Stimulated activated CD8-positive, alpha-beta memory T cell treated with anti-CD3 and anti-CD28 coated beads, Interleukin-12 subunit alpha, Interleukin-12 subunit beta, amount 100 ng/mL, for 4 hours (primary cell): ENCODE data around the gene EZH2.

Source experiments
- DNase-seq: peaks from one replicate; pipeline ENCODE4 v3.0.0-alpha.2; 2020; ENCODE audit warnings: low read depth

EZH2 gene

GRCh38 chr7:148898845-148899484, 14.9 kb upstream of the EZH2 start:
- DNase-seq = no peak

- no peak for DNase-seq
Observed at GRCh38 chr7:148894591-148894990, 10.5 kb upstream of the EZH2 start.

DNA sequence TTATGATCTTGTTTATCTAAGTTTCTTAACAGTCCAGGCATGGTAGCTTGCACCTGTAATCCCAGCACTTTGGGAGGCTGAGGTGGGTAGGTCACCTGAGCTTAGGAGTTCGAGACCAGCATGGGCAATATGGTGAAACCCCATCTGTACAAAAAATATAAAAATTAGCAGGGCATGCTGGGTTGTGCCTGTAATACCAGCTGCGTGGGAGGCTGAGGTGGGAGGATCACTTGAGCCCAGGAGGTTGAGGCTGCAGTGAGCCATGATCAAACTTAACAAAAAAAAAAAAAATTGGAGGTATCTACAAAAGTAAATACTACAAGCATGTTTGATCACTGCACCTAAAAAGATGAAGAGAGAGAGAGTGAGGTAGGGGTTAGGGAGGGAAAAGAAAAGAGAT, 9.0 kb upstream of the EZH2 start:
- no peak for DNase-seq

DNA sequence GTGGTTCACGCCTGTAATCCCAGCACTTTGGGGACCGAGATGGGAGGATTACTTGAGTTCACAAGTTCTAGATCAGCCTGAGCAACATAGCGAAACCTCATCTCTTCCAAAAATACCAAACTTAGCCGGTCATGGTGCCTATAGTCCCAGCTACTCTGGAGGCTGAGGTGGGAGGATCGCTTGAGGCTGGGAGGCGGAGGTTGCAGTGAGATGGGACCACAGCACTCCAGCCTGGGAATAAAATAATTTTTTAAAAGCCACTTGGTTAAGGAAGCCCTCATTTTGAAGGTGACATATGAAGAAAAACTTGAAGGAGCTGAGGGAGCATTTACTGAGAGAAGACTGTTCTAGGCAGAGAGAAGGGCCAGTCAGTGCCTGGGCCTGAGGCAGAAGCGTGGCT, 4.2 kb upstream of the EZH2 start:
- DNase-seq = no peak

DNA sequence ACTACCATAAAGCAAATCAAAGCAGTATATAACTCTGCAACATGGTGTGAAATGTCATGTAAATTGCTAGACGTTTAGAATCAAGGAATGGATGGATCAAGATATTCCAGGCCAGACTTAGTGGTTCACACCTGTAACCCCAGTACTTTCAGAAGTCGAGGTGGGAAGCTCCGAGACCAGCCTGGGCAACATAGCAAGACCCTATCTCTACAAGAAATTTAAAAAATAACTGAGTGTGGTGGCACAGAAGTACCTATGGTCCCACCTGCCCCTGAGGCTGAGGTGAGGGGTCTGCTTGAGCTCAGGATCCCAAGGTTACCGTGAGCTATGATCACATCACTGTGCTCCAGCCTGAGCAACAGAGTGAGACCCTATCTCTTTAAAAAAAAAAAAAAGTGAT, 2.8 kb upstream of the EZH2 start:
- no peak for DNase-seq

DNA sequence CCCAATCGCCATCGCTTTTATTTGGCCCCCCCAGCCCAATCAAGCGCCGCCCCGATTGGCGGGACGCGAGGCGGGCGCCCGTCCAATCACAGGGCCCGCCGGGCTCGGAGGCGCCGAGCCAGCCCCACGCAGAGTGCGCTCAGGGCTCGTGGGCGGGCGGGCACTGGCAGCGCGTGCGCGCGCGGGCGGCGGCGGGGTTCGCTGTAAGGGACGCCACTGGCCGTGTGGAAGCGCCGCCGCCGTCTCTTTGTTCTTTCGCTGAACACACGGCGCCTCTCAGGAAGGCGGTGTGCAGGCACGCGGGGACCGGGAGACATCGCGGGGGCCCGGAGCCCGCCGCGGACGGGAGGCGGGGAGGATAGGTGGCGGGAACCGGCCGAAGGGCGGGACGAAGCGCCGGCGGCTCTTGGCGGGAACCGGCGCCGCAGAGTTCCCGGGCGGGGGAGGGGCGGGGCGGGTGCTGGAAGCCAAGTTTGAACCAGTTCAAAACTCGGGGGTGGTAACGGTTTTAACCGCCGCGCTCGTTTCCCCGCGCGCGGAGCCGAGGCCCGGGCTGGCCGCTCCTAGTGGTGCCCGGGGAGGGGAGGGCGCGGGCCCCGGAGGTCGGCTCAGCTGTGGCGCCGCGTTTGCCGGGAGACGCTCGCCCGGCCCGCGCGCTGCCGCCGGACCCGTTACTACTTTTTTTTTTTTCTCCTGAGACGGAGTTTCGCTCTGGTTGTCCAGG, 370 bp upstream of the EZH2 start:
- DNase-seq = peak; percentile 93

GRCh38 chr7:148883266-148884048, 634 bp downstream of the EZH2 start:
- DNase-seq = peak; percentile 29

GRCh38 chr7:148882841-148883265, 1.2 kb downstream of the EZH2 start:
- no peak for DNase-seq

- DNase-seq = no peak
Observed at GRCh38 chr7:148882192-148882591, 1.9 kb downstream of the EZH2 start.

DNA sequence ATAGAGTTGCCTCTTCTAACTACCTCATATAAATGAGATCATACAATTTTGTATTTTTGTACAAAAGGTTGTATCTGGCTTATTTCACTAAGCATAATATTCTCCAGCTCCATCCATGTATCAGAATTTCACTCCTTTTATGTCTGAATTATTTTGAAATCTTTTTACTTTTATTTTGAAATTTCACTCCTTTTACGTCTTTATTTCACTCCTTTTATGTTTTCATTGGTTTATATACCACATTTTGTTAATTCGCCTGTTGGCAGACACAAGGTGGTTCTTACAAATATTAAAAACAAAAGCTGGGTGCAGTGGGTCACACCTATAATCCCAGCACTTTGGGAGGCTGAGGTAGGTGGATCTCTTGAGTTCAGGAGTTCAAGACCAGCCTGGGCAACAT, 5.8 kb downstream of the EZH2 start:
- DNase-seq = no peak

DNA sequence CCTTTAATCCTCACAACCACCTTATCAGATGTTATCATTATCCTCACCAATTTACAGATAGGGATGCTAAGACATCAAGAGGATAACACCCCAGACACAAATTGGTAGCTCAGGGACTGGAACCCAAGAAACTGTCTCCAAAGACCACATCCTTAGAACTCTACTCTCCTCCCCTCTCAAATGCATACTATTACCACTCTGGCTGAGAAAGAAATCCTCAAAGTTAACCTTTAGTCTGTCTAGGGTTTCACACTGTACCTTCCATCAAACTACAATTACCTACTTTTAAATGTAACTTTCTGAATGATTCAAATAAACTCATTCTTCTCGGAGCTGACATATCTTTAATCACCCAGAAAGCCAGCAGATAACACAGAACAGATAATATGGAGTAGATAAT, 6.6 kb downstream of the EZH2 start:
- no peak for DNase-seq

DNA sequence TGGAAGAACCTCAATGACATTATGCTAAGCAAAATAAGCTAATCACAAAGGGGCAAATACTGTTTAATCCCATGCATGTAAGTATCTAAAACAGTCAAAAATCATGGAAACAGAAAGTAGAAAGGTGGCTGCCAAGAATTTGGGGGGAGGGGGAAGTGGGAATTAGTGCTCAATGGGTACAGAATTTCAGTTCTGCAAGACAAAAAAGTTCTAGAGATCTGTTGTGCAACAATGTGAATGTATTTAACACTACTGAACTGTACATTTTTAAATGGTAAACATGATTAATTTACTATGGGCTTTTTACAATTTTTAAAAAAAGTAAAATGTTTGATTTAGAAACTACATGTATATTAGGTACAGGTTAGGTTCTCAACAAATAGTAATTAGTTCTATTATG, 11.9 kb downstream of the EZH2 start:
- DNase-seq = no peak

DNA sequence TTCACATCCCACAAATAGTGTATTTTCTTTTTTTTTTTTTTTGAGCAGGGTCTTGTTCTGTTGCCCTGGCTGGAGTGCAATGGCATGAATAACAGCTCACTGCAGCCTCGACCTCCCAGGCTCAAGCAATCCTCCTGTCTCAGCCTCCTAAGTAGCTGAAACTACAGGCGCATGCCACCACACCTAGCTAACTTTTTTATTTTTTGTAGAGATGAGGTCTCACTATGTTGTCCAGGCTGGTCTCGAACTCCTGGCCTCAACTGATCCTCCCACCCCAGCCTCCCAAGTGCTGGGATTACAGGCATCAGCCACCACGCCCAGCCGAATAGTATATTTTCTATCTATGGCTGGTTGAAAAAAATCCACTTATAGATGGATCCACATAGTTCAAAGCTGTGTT, 12.5 kb downstream of the EZH2 start:
- no peak for DNase-seq

- no peak for DNase-seq
Observed at GRCh38 chr7:148871030-148871429, 13.1 kb downstream of the EZH2 start.

DNA sequence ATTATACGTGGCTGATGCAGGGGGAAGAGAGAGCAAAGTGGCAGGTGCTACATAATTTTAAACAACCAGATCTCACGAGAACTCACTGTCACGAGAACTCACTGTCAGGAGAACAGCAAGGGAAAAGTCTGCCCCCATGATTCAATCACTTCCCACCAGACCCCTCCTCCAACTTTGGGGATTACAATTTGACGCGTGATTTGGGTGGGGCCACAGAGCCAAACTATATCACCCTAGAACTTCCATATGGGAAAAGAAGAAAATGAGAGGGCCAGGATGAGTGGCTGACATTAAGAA, 15.8 kb downstream of the EZH2 start:
- no peak for DNase-seq

- DNase-seq = no peak
Observed at GRCh38 chr7:148867596-148868377, 16.3 kb downstream of the EZH2 start.

GRCh38 chr7:148866362-148866761, 17.7 kb downstream of the EZH2 start:
- DNase-seq = no peak

DNA sequence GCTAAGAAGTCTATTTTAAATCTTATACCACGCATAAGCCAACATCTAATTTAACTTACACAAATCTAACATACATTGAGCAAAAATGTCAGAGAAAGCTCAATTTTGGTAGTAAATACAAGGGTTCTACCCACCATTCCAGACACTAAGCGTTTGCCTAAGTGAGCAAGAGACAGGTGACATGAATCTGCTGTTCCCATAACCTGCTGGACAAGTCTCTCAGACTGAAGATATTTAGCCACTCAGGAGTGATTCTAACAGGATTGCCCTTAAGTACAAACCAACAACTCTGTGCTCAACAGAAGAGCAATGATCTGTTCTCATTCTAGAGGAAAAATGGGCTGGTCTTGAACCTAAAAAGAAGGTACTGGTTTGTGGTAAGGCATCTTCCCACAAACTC, 18.8 kb downstream of the EZH2 start:
- DNase-seq = no peak

GRCh38 chr7:148863324-148863723, 20.8 kb downstream of the EZH2 start:
- DNase-seq = no peak

GRCh38 chr7:148862481-148862880, 21.6 kb downstream of the EZH2 start:
- no peak for DNase-seq

DNA sequence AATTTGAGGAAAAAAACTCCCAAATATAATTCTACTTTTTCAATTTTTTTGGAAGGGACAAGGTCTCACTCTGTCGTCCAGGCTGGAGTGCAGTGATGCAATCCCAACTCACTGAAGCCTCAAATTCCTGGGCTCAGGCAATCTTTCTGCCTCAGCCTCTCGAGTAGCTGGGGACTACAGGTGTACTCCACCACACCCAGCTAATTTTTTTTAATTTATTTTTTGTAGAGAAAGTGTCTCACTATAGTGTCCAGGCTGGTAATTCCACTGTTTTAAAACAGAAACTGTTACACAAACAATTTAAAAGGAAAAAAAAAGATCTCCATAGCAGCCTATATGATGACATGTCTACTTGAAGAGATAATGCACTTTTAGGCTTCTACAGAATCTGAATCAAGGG, 25.6 kb downstream of the EZH2 start:
- DNase-seq = no peak

DNA sequence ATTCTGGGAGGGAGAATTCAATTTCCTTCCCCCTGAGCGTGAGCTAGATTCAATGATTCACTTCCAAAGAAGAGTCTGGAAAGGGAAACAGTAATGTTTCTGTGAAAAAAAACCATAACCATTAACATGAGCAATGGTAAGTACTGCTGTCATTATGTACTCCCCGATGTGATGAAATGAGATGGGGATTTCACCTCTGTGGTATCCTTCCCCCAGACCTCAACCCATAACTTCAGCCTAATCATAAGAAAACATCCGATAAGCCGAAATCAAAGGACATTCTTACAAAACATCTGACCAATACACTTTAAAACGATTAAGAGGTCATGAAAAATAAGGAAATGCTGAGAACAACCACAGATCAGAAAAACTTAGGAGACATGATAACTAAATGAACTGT, 27.2 kb downstream of the EZH2 start:
- no peak for DNase-seq

- DNase-seq = no peak
Observed at GRCh38 chr7:148856578-148856881, 27.6 kb downstream of the EZH2 start.
